ENCODE results near the gene BMP2. TPM values are rescaled to one million over a fixed set of nuclear protein-coding genes. Genes with fewer than 3 reads are reported as not detected.

The BMP2 gene
- polyA plus RNA-seq, 1 donor, result 19.4 TPM

DNA sequence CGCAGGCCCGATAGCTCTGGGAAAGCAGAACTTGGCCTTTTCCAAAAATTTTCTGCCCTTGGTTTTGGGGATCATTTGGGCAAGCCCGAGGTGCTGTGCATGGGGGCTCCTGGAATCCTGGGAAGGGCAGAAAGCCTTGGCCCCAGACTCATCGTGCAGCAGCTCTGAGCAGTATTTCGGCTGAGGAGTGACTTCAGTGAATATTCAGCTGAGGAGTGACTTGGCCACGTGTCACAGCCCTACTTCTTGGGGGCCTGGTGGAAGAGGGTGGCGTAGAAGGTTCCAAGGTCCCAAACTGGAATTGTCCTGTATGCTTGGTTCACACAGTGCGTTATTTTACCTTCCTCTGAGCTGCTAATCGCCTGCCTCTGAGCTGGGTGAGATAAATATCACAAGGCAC is 1.1 kb upstream of the BMP2 start:
- DNase-seq, result no peak

DNA sequence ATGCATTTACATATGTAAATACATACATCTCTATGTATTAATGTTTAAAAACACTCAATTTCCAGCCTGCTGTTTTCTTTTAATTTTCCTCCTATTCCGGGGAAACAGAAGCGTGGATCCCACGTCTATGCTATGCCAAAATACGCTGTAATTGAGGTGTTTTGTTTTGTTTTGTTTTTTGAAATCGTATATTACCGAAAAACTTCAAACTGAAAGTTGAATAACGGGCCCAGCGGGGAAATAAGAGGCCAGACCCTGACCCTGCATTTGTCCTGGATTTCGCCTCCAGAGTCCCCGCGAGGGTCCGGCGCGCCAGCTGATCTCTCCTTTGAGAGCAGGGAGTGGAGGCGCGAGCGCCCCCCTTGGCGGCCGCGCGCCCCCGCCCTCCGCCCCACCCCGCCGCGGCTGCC is 355 bp upstream of the BMP2 start:
- DNase-seq, result no peak

DNA sequence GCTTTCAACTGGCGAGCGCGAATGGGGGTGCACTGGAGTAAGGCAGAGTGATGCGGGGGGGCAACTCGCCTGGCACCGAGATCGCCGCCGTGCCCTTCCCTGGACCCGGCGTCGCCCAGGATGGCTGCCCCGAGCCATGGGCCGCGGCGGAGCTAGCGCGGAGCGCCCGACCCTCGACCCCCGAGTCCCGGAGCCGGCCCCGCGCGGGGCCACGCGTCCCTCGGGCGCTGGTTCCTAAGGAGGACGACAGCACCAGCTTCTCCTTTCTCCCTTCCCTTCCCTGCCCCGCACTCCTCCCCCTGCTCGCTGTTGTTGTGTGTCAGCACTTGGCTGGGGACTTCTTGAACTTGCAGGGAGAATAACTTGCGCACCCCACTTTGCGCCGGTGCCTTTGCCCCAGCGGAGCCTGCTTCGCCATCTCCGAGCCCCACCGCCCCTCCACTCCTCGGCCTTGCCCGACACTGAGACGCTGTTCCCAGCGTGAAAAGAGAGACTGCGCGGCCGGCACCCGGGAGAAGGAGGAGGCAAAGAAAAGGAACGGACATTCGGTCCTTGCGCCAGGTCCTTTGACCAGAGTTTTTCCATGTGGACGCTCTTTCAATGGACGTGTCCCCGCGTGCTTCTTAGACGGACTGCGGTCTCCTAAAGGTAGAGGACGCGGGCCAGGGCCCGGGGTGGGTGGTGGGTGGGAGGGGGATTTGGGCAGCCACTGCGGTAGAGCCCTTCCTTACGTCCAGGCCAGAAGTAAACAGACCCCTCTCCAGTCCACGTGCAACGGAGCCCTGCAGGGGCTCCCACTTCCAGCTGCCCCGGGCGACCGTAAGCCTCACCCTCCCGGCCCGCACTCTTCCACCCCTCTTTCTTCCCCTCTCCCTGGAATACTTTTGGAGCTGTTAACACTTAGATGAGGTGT is 998 bp downstream of the BMP2 start:
- peak; percentile 25 for DNase-seq

DNA sequence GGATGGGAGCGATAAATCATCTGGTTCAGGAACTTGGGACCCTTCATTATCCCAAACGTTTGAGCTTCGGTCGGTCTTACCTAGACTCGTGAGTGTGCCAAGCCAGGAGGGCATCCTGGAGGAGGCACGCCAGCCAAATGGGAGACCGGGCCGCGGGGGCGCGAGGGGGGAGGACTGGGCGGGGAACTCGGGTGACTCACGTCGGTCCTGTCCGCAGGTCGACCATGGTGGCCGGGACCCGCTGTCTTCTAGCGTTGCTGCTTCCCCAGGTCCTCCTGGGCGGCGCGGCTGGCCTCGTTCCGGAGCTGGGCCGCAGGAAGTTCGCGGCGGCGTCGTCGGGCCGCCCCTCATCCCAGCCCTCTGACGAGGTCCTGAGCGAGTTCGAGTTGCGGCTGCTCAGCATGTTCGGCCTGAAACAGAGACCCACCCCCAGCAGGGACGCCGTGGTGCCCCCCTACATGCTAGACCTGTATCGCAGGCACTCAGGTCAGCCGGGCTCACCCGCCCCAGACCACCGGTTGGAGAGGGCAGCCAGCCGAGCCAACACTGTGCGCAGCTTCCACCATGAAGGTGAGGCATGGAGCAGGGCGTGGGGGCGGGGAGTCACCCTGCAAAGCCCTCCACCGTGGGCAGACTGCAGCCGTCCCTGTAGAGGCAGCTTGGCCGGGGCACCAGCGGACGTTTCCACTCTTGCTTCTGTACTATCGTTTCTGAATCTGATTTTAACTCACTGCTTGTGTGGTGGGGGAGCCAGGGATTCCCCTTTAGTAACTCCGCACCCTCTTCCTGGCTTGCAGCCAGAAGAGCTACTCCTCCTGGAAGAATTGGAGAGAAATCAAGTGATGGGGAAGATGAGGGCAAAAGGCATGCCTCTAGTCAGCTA is 2.7 kb downstream of the BMP2 start:
- peak; percentile 14 for DNase-seq

DNA sequence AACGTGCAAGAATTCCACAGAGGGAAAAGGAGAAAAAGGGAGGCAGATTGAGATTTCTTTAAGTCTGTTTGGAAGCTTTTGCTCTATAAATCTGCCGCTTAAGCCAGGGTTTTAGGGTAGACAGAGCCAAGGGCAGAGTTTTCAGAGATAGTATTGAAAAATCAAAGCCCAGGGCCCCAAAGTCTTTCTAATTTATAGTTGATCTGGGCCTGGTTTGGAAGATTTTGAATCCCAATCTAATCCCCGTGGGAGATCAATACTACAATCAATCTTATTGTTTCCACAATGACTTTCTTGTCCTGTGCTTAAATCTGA is 3.3 kb downstream of the BMP2 start:
- DNase-seq, result no peak

DNA sequence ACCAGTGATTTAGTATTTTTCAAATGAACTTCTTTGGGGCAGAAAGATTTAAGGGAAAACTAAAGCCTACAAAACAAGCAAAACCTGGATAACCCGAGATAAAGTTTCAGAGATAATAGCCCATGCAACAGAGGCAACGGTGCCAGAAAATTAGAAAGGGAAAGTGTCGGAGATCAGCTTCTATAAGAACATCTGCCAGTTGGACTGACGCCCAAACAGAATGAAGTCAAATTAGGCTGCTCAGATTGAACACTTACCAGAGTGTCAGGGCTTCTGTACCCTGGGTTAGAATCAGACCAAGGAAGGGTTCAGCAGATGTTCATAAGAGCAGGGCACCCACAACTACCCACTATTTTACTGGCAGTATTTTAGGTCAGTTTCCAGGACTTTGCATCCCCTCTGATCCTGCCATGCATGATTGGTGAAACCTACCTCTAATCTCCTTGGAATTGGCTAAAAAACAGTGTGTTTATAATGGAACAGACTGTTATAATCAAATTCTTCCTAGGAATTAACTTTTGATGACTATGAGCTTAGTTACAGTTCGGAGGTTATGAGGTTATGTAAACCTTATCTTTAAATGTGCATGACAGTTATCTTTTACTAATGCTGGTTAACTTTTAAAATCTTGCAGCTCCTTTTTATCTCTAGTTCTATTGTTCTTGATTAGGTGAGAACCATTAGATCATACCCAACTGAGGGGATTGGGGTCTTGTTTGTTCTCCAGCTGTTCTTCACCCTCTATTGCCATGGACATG is 13.1 kb downstream of the BMP2 start:
- no peak for DNase-seq

DNA sequence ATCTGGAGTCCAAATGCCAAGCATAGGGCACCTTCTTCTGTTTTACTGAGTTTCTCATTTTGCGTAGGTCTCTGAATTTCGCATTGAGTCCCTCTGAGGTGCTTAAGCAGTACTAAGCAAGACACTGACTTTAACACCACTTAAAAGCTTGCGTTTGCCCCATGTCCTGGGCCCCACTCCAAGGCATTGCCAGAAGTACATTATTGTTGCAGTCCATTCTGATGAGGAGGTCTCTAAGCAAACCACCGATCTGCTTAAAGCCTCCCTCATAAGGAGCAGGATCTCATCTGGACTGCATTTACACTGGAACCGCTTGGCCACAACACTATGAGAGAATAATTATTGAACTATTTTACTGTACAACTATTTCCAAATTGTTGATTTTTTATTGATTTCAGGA is 16.3 kb downstream of the BMP2 start:
- DNase-seq, result no peak

DNA sequence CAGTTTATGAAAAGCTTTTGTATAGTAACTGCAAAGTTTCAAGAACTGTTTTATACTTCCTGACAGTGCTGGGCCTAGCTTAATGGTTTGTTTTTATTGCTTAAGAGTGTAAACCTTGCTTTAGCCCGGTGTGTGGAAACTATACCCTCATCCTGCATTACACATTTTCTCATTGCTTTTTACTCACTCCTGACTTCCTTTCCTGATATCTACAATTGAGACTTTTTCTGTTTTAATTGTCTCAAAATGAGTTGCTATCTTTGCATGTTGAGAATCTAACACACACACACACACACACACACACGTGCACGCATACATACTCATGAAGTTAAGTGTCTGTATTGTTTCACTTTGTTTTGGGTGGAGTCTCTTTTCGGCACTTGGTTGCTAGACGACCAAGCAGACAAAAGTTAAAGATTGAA is 16.7 kb downstream of the BMP2 start:
- DNase-seq, result no peak

DNA sequence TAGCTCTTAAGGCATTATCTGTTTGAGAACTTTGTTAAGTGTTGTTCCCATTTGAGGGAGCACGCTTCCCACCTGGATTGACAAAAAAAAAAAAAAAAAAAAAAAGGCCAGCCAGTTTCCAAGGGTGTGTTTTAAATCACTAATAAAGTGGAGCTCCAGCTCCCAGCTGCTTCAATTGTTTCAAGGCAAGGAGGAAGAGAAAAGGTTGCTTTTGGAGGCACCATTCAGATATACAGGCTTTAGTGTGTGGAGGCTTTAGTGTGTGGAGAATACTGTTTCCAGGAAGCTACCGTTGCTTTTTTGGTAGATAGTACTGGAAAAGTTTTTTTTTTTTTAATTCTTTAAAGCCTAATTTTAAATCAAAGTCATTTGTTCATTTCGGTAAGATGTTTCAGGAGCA is 17.3 kb downstream of the BMP2 start:
- no peak for DNase-seq

DNA sequence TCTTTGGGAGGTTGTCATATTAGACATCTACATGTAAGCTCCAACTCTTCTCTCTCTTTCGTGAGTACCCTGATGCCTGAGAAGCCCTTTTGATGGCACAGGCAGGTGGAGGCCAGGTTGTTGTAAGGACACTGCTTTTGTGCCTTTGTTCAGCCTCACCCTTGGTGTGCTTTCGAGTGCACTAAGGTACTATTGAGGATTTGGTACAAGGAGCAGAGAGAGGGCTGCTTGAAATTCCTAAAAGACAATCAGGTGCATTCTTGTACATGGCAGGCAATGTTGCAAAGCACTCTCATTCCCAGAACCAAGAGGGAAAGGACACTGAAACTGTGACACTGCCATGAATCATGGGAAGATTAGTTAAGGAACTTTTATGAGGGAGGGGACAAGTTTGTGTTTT is 19.1 kb downstream of the BMP2 start:
- DNase-seq, result no peak

DNA sequence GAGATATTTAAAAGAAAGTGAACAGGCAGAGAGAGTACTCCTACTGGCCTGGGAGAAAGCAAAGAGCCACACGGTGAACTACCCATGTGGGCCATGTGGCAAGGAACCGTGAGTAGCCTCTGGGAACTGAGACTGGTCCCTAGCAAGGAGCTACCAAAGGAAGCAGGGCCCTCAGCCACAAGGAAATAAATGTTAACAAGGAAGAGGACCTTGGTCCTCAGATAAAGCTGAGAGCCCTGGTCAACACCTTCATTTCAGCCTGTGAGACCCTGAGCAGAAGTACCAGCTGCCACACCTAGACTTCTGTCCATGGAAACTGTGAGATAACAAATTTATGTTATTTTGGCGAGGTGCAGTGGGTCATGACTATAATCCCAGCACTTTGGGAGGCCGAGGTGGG is 25.3 kb downstream of the BMP2 start:
- DNase-seq, result no peak

DNA sequence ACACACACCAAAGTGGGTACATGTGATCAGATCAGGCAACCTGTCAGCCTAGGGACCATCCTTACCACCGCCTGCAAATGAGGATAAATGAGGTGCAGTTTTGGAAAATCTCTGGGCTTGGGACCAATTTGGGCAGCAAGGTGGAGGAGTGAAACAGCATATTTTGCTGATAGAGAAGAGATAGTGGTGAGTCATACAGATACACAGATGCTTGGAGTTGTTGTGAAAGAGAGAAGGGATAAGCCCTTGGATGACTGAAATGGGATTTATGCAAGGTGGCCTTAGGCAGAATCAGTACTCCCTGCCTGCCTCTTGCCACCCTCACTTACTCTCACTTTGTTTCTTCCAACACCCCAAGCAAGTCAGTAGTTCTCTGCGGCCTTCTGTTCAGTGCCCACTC is 34.7 kb downstream of the BMP2 start:
- no peak for DNase-seq

DNA sequence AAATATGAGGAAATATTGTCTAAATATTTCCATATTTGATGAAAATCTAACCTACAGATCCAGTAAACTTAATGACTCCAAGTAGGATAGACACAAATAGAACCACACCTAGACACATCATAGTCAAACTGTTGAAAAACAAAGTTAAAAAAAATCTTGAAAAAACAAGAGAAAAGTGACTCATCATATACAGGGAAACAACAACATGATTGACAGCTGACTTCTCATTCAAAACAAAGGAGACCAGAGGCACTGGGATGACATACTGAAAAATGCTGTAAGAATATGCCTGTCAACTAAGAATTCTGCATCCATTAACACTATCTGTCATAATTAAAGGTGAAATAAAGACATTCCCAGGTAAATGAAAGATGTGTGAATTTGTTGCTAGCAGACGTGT is 38.8 kb downstream of the BMP2 start:
- DNase-seq, result no peak

DNA sequence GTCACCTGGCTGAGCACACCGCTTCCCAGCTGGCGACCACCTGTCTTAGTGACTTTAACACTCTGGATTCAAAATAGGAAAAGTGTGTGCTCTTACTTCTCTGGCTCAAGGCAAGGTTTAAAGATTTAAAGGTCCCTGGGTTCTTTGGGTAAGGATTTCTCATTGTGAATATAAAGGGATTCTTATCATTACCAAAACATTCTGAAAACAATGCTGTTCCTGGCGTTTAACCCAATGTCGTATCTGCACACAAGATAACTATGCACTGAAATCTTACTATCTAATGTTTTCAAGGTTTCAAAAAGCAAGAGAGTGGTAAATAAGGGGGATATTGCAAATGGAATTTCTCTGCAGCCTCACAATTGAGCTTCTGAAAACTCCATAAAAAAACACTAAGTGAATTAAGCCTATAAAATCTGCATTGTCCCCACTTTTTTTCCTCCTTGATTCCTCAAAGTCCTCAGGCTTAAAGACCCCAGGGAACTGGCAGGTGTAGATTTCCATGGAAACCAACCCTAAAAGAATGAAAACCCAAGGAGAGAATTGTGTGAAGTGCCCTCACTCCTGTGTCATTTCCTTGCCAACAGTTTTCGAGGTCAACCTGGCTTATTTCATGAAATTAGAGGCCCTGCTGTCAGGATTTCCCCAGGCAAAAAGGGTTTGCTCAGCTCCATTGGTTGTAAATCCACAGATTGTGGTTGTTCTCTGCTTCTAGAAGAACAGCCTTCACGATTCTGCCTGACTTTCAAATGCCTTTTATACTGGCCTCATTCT is 44.0 kb downstream of the BMP2 start:
- DNase-seq, result no peak

DNA sequence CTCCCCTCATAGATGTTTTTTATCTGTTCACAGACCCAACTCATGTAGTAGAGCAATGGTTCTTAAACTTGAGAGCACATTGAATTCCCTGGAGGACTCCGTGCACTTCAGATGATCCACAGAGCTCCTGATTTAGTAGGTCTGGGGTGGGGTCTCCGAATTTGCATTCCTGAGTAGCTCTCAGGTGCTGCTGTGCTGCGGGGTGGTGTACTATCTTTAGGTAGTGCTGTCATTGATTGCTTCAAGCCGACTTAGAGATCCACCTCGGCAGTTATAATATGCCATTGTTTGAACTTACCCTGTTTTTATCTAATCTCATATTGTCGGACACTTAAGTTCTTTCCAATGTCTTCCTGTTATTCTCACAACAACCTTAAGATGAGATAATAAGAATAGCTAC is 45.0 kb downstream of the BMP2 start:
- no peak for DNase-seq

DNA sequence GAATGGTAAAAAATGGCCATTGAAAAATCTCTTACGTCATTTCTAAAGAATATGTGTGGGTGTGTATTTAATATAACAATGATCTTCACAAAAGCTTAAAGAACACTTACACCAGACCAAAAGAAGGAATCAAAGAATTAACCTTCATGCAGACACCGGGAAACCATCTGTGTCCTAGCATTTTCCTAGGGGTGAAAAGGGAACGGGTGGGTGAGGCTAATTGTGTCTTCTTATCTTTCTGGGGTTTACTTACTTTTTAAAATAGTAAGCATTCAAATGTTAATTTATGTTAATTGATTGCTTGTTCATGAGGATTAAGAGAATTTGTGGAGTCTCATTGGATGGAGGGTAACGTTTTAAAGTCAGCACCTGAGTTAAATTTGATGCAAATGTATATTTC is 47.5 kb downstream of the BMP2 start:
- DNase-seq, result no peak

DNA sequence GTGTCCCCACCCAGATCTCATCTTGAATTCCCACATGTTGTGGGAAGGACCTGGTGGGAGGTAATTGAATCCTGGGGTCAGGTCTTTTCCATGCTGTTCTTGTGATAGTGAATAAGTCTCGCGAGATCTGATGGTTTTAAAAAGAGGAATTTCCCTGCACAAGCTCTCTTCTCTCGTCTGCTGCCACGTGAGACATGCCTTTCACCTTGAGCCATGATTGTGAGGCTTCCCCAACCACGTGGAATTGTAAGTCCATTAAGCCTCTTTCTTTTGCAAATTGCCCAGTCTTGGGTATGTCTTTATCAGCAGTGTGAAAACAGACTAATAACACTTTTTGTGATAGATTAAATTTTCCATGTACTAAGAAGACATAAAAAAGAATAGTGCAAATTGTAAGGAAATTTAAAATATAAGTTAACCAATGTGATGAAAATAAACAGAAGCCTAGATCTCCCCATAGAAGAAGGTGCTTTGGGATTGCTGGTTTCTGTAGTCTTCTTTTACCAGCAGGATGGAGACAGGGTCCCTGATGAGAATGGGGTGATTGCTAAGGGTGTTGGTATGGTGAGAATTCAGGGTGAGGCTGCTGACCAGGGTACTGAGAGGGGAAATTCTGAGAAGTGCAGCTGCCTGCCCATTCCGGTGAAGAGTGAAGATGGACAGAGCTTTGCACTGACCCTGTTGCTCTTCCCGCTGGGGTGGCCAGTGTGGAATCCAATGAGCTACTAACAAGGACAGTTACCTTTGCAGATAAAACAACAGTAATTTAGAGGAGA is 50.7 kb downstream of the BMP2 start:
- DNase-seq, result no peak

DNA sequence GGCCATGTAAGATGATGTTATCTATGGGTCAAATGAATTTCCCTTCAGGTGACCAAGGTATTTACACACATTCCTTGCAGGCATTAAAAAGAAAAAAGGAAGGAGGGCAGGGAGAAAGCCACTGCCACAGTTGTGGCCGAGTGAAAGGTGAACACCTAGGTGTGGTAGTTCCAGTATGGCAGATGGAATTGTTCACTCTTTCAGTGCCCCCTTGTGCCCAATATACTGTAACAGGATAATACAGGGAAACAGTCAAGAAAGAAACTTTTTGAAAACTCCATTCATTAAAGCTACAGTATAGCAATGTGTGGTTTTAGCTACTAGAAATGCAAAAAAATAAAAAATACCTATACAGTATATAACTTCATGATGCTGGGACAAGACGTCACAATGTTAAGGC is 52.1 kb downstream of the BMP2 start:
- no peak for DNase-seq

DNA sequence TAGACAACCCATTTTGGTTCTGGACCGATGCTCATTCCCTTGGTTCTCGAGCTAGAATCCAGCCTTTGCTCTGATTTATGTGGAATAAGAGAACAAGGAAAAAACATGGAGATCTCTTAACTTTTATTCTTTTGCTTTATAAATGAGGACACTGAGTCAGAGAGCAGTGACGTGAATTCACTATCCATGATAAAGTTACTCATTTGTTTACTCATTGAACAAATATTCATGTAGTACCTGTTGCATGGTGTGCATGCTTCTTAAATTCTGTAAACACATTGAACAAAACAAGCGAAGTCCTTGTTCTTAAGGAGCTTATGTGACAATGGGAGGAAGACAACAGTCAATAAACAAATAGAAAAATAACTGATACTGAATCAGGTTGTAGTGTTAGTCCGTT is 56.9 kb downstream of the BMP2 start:
- DNase-seq, result no peak

DNA sequence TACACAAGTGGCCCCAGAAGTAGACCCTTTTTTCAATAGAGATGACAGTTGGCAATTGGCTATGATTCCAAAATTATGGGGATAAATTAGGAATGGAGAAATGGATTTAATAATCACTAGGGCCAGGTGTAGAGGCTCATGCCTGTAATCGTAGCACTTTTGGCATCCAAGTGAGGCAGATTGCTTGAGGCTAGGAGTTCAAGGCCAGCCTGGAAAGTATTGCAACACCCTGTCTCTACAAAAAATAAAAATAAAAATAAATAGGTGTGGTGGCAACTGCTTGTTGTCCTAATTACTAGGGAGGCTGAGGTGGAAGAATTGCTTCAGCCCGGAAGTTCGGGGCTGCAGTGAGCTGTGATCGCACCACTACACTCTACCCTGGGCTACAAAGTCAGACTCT is 60.0 kb downstream of the BMP2 start:
- no peak for DNase-seq

DNA sequence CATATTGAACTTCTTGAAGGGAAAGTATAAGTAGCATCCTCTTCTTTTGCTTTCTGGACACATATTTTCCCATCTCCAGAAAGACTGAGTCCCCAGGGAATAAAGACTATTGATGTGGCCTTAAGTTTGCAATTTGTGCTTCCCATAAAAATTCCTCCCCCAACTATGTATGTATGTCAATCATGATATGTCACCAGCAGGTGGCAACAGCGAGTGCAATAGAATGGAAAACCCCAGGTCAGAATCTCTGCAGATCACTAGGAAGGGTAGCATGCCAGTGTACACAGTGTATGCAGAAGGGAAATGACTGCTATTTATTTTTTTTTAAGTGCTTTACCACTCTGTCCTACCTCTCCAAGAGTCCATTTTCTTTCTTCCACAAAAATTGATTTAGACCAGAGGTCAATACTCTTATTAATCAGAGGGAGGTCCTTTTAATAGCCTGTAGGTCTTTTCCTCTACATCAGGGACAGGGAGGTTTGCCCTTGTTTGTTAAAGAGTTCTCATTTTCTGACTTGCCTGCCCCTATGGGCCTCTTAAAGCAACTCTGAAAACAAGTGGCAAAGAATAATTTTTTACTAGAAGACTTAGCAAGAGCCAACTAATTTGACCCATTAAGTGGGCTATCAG is 61.4 kb downstream of the BMP2 start:
- peak; percentile 70 for DNase-seq

Data from left kidney (tissue), 2 donors.